ENCODE measurements around the gene TBC1D20. TPM values are rescaled to one million over a fixed set of nuclear protein-coding genes. Genes with fewer than 3 reads are reported as not detected.
"Not testable (repeated sequence)": the region's sequence is repeated elsewhere in the genome, so short reads cannot be mapped to it uniquely, and the experiment has no call there.

Gene TBC1D20, protein sequence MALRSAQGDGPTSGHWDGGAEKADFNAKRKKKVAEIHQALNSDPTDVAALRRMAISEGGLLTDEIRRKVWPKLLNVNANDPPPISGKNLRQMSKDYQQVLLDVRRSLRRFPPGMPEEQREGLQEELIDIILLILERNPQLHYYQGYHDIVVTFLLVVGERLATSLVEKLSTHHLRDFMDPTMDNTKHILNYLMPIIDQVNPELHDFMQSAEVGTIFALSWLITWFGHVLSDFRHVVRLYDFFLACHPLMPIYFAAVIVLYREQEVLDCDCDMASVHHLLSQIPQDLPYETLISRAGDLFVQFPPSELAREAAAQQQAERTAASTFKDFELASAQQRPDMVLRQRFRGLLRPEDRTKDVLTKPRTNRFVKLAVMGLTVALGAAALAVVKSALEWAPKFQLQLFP
- polyA plus RNA-seq (2013, experiment 1 of 2; ENCODE audit: insufficient read length): 37.6 TPM
- polyA plus RNA-seq (2013, experiment 2 of 2; ENCODE audit: insufficient read length): 39.0 TPM

DNA sequence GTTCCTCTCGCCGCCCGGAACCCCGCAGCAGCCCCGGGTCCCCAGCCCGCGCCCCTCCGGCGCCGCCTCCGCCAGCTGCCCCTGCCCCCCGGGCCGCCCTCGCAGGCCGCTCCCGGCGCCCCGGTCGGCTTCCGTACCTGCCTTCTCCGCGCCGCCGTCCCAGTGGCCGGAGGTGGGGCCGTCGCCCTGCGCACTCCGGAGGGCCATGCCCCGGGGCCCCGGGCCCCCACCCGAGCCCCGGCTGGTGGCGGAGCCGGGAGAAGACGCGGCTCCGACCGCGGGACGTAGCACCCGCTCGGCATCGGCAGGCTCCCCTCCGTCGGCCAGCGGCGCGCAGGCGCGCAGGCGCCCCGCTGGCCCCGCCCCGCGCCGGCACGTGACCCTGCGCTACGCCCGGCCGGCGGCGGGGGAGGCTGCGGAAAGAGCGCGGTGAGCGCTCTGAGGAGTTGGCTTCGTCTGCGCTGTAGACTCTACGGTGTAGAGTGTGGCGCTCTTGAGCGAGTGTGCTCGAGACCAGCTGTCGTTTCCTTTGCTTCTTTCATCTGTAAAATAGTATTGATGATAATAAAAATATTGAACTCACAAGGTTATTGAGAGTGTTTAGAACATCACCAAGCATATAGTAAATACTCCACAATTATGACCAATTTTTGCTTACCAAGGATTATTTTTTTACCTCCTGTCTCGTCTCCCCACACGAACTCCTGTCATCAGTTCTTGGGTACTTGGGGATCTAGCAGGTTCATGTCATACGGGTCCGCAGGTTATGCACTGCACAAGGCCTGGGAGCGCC is at the start of gene TBC1D20:
TBC1D20 (minus strand) TSS at position 335 of the 793 bp plus-strand sequence; CDS start at position 207, 128 bp downstream.
- peak; percentile 87 for DNase-seq

- DNase-seq: not testable (repeated sequence)
These were observed 48.2 kb upstream of the TBC1D20 start for GRCh38 chr20:510328-511057.

GRCh38 chr20:508364-508787 is 46.0 kb upstream of the TBC1D20 start:
- DNase-seq: not testable (repeated sequence)

DNA sequence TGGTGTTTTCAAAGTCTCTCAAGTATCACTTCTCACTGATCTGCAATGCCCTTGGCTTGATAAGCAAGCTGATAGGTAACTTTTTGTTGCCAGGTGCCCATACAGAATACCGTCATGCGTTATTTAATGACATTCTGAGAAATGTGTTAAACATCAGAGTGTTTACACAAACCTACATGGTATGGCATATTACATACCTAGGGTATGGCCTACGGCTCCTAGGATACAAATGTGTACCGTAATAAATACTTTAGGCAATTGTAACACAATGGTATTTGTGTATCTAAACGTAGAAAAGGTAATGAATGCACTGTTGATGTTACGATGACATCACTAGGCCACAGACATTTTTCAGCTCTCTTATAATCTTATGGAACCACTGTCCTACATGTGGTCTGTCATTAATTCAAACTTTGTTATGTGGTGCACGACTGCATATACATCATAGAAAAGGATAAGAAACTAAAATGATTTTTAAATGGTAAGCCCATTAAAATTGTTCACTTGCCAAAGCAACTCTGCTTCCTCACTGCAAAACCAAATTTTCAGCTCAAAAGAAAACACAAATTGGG is 45.5 kb upstream of the TBC1D20 start:
- DNase-seq: no peak

DNA sequence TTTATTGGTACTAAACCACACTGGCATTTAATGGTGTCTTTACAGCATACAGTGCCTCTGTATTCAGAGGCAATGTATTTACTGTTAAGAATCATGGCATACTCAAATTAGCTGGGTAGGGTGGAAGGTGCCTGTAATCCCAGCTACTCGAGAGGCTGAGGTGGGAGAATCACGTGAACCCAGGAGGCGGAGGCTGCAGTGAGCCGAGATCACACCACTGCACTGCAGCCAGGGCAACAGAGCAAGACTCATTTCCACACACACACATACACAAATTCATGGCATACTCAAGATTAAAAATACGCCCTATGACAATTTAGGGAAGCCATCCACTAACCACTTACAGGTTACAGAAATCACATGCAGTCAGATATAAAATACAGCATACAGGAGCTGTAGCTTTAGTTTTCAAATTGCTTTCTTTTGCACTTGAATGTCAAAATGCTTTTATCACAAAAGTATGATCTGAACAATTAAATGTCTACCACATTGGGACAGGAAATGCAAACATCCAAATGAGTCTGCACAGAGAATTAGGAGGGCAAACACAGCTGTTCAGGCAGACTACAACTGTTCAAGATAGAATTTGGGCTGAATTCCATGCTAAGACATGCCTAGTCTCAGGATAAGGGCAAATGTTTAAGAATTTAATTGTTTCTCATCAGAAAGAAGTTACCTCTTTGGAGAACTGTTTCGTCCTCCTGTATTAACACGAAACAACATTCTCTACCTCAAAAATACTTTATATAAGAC is 44.8 kb upstream of the TBC1D20 start:
- DNase-seq: no peak

GRCh38 chr20:504632-505075 is 42.3 kb upstream of the TBC1D20 start:
- no peak for DNase-seq

DNA sequence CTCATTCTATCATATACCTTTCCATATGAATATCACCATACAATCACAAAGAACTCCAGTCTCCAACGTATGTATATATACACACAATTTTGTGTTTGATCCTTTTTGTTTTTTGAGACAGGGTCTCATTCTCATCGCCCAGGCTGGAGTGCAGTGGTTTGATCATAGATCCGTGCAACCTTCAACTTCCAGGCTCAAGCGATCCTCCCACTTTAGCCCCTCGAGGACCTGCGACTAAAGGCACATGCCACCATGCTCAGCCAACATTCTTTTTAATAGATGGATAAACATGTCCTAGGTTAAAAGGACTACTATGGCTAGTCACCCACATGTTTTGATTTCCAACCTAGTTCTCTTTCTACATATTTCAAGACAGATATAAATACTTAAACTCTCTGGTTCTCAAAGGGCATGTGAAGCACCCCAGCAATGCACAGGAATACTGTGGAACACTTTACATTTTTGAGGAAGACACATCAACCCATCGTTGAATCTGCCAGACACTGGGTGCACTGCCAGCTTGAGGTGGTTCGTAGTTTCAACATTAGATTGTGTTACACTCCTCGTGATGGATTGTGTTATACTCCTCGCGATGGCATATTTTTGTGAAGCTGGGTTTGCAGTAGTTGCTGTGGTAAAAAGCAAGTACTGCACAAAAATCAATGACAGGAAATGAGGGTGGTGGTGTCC is 40.9 kb upstream of the TBC1D20 start:
- no peak for DNase-seq

GRCh38 chr20:497979-498378 is 35.6 kb upstream of the TBC1D20 start:
- DNase-seq: no peak

- no peak for DNase-seq
These were observed 33.9 kb upstream of the TBC1D20 start for GRCh38 chr20:496126-496696.

DNA sequence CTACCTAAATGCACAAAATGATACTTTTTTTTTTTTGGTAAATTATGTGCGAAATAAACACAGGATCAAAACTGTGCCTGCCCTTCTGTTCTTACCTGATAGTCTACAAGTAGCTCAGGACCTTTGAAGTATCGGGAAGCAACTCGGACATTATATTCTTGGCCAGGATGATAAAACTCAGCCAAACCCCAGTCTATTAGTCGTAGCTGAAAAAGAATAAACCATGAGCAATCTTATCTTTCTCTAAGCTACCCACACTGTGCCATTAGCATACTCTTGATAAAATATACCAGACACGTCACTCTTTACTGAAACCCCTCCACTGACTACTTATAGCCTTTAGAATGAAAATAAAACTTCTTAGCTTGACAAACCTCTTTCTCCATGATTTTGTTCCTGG is 29.8 kb upstream of the TBC1D20 start:
- DNase-seq: no peak

DNA sequence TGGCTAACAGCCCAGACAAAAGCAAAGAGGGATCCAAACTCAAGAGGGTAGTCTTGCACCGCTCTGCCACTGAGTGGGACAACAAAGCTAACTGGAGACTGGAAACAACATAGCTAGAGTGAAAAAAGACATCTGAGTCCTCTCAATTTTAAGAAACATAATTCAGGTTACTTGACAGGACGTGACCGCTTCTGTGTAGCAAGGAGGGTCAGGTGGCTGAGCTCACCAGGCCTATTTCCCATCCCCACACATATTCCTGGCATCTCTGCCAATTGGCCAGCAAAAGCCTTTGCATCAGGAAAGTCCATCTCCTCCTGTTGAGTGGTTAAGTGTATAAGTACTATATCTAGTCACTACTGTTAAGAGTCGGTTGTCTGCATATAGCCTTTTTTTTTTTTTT is 25.3 kb upstream of the TBC1D20 start:
- no peak for DNase-seq

GRCh38 chr20:483815-484644 is 21.7 kb upstream of the TBC1D20 start:
- no peak for DNase-seq

DNA sequence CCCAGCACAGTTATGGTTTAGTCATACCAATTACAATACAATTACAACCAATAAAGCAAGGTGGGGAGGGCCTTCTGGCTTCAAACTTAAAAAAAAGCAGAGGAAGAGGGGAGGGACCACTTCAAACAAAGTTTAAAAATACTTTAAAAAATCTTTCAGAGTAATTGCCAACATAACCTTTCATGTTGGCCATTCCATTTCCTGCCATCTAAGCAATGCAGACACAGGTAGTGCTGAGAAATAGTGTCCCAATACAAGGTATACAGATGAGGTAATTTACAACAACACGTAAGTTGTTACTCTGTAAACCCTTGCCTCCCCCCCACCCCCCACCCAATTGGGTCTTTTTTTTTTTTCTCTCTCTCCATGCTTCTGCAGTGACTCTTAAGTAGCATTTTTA is 18.8 kb upstream of the TBC1D20 start:
- no peak for DNase-seq

- no peak for DNase-seq
These were observed 17.7 kb upstream of the TBC1D20 start for GRCh38 chr20:480044-480443.

- no peak for DNase-seq
These were observed 17.2 kb upstream of the TBC1D20 start for GRCh38 chr20:479487-479886.

- peak; percentile 71 for DNase-seq
These were observed 16.7 kb upstream of the TBC1D20 start for GRCh38 chr20:478949-479429.

DNA sequence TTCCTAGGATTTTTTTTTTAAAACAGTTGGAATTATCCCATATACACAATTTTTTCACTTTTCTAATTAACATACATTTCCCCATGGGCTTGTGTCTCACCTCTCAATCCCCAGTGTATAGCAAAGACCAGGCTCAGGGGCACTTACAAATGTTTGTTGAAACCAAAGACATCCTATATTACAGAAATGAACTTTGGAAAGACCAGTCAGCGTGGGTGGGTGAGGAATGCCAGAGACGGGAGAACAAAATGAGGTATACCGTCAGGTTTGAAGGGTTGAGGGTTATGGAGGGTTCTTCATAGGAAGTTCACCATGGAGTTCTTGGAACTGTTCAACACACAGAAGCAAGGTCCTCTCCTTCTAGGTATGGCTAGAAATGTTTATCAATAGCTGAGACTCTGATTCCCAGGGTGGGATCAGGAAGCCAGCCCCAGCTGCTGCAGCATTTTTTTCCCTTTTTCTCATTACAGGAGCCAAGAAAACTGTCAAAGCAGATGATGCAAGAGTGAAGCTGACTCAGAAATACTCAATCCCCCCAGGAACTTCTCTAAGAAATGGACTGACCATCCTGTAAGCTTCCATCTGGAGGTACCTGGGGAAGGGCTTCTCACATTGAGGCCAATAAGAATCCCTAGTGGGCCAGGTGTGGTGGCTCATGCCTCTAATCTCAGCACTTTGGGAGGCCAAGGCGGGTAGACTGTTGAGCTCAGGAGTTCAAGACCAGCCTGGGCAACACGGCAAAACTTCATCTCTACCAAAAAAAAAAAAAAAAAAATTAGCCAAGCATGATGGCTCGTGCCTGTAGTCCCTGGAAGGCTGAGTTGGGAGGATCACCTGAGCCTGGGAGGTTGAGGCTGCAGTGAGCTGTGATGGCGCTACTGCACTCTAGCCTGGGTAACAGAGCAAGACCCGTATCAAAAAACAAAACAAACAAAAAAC is 15.9 kb upstream of the TBC1D20 start:
- peak; percentile 87 for DNase-seq

DNA sequence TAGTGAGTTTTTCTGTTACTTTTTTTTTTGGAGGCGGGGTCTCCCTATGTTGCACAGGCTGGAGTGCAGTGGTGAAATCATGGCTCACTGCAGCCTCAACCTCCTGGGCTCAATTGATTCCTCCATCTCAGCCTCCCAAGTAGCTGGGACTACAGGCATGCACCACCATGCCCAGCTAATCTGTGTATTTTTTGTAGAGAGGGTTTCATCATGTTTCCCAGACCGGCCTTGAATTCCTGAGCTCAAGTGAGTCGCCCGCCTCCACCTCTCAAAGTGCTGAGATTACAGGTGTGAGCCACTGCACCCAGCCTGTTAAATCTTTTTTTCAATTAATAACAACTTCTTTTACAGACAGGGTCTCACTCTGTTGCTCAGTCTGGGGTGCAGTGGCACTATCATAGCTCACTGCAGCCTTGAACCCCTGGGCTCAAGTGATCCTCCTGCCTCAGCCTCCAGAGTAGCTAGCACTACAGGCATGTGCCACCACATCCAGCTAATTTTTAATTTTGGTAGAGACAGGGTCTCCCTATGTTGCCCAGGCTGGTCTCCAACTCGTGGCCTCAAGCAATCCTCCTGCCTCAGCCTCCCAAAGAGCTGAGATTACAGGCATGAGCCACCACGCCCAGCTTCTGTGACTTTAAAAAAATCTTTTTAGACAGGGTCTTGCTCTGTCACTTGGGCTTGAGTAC is 14.4 kb upstream of the TBC1D20 start:
- not testable (repeated sequence) for DNase-seq

All from fibroblast of skin of abdomen (primary cell).